ENCODE measurements around the gene FUT1.
"Not testable (repeated sequence)": the region's sequence is repeated elsewhere in the genome, so short reads cannot be mapped to it uniquely, and the experiment has no call there.

The FUT1 gene

GRCh38 chr19:48768171-48768753 is 15.8 kb upstream of the FUT1 start:
- not testable (repeated sequence) for DNase-seq

GRCh38 chr19:48765816-48766215 is 13.4 kb upstream of the FUT1 start:
- DNase-seq, result not testable (repeated sequence)

GRCh38 chr19:48760504-48761205 is 8.2 kb upstream of the FUT1 start:
- no peak for DNase-seq

- DNase-seq, result no peak
Observed at GRCh38 chr19:48757741-48758144, 5.3 kb upstream of the FUT1 start.

- DNase-seq, result no peak
Observed at GRCh38 chr19:48757089-48757675, 4.7 kb upstream of the FUT1 start.

GRCh38 chr19:48756686-48757085 is 4.2 kb upstream of the FUT1 start:
- DNase-seq, result no peak

GRCh38 chr19:48756212-48756611 is 3.8 kb upstream of the FUT1 start:
- DNase-seq, result no peak

GRCh38 chr19:48755787-48756186 is 3.3 kb upstream of the FUT1 start:
- DNase-seq, result no peak

- no peak for DNase-seq
Observed at GRCh38 chr19:48755084-48755641, 2.7 kb upstream of the FUT1 start, which contains the start of gene FGF21. Gene FGF21, plus strand, starts transcription at chr19:48755524. Its CDS starts 713 bp downstream, at chr19:48756237.

GRCh38 chr19:48751845-48752495 is 471 bp downstream of the FUT1 start:
- no peak for DNase-seq

GRCh38 chr19:48750771-48751504 is 1.5 kb downstream of the FUT1 start:
- no peak for DNase-seq

- no peak for DNase-seq
Observed at GRCh38 chr19:48750351-48750750, 2.1 kb downstream of the FUT1 start.

GRCh38 chr19:48749571-48750198 is 2.8 kb downstream of the FUT1 start:
- no peak for DNase-seq

GRCh38 chr19:48746738-48747575 is 5.5 kb downstream of the FUT1 start, which contains the start of gene IZUMO1:
Gene IZUMO1, minus strand, starts transcription at chr19:48746909. Its CDS starts 1,050 bp downstream, at chr19:48745859.
- peak; percentile 61 for DNase-seq

- DNase-seq, result no peak
Observed at GRCh38 chr19:48746110-48746509, 6.3 kb downstream of the FUT1 start.

GRCh38 chr19:48745208-48745995 is 7.0 kb downstream of the FUT1 start:
- DNase-seq, result peak; percentile 52 to 72

GRCh38 chr19:48742096-48742495 is 10.3 kb downstream of the FUT1 start:
- DNase-seq, result no peak

GRCh38 chr19:48741129-48741999 is 11.1 kb downstream of the FUT1 start:
- peak in 1 of 2 donors; percentile 29 for DNase-seq
